ENCODE measurements around the gene ATG9B.
"Not testable (repeated sequence)": the region's sequence is repeated elsewhere in the genome, so short reads cannot be mapped to it uniquely, and the experiment has no call there.

The ATG9B gene

DNA sequence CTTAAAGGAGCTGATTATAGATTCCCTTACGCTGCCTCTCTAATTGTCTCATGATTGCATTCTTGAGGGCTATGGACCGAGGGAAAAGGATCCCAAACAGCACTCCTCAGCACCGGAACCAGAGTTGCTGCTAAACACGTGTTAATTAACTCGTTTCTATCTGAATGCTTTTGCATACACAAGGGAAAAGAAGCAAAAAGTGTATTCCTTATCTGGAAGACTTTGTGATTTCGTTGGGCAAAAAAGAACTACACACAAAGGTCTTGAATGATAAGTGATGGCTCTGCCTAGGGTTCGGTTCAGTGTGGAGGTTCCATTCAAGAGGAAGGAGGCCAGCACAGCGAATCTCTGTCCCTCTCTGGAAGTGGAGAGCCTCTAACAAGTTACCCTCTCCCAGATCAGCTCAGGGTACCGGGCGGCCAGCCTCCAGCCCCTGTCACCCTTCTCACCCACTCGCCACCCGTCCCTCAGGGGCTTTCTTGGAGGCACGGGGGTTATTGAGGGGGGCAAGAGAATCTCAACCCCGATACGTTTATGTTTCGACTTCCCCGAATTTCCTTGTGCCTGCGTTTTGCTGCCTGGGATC lies 34.6 kb upstream of the ATG9B start:
- peak in 4 of 51 donors; percentile 59 to 82 (median 66) for DNase-seq

DNA sequence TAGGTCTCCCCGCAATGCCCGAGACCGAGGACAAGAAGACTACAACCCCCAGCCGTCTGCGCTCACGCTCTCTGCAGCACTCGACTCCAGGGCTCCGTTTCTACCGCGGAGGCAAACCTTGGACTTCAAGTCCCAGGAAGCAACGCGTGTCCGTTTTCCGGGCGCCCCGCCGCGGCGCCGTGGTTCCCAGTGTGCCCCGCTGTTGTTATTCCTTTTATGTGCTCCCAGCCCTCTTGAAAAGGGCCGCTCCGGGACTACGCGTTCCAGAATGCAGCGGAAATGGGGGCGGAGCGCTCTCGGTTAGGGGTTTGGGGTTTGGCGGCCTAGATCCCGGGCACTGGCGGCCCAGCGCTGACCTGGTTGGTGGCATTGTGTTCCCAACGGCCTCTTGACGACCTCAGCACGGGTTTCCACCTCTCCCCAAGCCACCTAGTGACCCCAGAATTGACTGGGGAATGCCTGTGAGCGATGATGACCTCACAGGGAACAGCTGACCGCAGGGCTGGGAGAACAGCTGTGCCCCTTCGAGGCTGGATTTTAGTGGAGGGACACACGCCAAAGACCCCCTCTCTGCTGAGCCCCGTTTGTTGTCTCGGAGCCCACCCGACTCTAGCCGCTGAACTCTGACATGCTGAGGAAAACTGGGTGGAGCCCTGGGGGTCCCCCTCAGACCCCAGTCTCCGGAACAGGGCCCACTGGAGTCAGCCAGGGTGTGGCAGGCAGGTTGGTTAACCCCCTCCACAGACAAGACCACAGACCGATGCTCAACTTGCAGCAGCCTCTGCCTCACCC lies 33.9 kb upstream of the ATG9B start:
- DNase-seq = peak; percentile 77 to 100 (median 98)

DNA sequence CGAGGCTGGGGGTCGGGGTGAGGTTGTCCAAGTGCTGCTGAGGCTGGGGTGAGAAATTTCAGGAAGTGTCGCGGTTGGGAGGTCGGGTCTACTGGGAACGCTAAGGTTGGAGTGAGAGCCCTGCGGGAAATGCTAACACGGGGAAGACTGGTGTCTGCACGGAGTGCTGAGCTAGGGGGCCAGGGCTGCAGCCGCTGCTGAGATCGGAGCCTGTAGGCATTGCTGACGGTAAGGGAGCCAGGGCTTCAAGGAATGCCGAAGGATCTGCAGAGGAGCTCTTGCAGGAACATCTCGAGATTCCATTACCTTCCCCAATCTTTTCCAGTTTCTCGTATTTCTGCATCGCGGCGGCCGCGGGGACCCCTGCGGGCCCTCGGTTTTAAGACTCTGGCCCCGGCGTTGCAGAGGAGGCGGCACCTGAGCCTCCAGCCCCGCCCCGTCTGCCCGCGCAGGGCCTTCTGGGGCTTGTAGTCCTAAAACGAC lies 33.3 kb upstream of the ATG9B start, which contains the start of gene CDK5:
CDK5 (minus strand) TSS at position 392 of the 483 bp plus-strand sequence; CDS start at position 343, 49 bp downstream.
- DNase-seq = no peak

DNA sequence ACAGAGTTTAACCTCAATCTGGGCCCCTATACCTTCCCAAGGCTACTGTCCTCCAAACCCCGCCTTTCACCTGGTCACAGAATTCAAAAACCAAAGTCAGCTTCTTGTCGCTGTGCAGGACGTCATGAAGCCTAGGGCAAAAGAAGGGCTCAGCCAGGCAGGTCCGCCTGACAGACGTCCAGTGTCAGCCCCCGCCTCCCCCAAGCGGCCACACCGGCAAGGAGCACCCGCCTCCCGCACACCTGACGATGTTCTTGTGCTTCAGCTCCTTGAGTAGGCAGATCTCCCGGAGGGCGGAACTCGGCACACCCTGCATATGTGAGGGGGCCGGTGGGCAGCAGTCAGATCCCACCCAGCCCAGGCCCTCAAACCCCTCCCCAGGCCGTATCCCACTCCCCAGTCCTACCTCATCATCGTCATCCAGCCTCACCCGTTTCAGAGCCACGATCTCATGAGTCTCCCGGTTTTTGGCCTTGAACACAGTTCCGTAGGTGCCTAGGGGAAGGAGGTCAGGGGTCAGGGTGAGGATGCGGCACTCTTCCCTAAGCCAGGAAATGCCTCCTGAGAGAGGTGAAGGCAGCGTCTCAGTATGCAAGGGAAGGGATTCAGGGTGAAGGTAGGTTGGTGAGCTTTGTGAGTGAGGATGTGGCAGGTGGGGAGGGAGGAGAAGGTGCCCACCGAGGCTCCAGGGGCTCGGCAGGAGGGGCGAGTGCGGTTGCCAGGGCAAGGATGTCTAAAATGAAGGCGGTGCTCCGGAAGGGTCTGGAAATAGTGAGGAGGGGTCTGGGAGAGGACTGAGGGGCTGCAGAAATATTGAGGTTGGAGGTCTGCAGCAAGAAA lies 32.6 kb upstream of the ATG9B start:
- DNase-seq = peak in 1 of 51 donors; percentile 21

DNA sequence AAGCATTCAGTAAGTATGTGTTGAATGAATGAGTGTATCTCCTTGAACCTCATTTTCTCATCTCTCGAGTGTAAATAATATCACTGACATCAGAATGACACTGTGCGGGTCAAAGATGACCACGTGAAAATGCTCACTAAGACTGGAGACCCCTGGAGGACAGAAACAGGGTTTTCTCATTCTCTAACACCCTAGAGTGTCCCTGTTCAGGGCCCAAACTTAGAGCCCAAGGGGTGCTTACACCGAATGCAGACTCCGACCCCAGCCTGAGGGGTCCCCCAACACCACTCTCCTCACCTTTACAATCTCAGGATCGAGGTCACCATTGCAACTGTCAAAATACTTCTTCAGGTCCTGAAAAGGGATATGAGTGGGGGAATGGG lies 32.0 kb upstream of the ATG9B start:
- no peak for DNase-seq

DNA sequence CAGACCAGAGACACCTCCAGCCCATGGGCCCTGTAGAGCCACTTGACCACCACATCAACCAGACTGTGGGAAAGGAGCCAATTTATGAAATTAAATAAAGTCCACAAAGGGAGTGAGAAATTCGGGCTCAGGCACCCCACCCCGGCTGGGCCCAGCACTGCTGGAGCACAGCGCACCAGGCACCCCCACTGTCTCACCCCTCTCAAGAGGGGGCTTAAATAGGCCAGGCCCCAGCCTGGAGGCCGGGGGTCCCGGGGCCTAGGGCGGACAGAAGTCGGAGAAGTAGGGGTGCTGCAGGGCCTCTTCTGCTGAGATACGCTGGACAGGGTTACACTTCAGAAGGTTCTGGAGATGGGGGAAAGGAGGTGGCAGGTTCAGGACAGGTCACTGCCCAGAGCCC lies 29.5 kb upstream of the ATG9B start:
- DNase-seq = no peak

DNA sequence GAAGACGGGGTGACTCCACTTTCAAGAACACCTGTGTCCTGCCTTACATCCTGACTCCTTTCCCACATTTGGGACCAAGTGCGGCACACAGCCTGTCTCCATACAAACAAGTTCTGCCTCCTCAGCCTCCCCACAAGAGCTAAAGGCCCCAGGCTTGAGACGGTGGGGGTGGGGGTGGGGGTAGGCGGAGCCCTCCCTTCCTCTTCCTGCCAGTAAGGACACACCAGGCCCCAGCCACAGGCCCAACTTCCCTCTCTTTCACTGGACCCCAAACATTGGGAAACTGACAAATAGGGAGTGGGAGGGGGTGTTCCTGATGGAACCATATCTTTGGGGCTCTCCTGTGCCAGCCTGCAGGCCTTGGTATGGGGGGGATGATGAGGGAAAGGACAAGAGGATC lies 28.8 kb upstream of the ATG9B start:
- no peak for DNase-seq

DNA sequence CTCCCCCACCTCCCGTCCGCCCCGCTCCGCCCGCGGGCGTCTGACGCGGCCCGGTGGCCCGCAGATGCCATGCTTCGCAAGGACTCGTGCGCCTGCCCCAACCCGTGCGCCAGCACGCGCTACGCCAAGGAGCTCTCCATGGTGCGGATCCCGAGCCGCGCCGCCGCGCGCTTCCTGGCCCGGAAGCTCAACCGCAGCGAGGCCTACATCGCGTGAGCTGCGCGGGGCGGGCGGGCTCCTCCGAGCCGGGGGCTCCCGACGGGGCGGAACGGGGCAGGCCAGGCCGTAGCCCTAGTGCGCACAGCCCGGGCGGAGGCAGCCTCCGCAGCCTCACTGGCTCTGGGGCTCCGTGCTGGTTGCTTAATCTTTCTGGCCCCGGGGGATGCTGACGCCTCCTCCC lies 26.8 kb upstream of the ATG9B start:
- peak in 20 of 51 donors; percentile 14 to 58 (median 30) for DNase-seq

DNA sequence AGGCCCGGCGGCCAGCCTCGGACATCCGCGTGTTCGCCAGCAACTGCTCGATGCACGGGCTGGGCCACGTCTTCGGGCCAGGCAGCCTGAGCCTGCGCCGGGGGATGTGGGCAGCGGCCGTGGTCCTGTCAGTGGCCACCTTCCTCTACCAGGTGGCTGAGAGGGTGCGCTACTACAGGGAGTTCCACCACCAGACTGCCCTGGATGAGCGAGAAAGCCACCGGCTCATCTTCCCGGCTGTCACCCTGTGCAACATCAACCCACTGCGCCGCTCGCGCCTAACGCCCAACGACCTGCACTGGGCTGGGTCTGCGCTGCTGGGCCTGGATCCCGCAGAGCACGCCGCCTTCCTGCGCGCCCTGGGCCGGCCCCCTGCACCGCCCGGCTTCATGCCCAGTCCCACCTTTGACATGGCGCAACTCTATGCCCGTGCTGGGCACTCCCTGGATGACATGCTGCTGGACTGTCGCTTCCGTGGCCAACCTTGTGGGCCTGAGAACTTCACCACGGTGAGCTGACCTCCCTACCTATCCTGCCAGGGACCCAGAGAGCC lies 24.7 kb upstream of the ATG9B start:
- no peak for DNase-seq

DNA sequence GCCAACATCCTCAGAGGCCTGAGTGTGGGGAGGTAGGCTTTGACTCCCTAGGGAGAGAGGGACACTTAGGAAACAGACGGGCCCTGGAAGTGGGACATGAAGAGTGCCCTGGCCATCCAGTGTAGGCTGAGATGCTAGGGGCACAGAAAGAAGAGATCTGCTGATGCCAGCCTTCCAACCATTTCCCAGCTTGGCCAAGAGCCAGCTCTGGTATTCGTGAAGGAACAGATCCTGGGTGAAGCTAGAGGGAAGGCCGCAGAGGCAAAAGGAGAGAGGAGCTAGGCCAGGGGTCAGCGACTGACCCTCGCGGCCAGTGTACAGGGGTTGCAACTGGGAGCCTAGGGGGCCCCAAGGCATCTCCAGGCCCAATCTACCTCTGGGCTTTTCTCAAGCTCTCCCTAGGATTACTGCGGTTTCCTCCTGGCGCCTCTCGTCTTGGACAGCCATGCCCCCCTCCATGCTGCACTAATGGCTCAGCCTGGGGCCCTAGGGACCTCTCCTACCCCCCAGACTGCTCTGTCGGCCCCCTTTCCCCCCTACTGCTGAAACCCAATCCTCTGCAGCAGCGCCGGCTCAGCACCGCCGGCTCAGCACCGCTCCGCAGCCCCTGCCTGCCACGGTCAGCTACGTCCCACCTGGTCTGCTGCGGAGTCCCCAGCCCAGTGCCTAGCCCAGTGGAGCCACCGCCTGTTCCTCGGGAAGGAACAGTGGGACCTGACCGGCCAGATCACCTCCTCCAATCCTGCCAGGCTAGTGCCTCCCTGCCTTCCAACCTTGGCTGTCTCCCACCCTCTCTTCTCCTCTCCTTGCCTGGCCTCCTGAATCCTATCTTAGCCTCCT lies 23.9 kb upstream of the ATG9B start, which contains the start of gene ASIC3:
ASIC3 (plus strand) TSS at position 556 of the 840 bp plus-strand sequence. CDS start 355 bp downstream, outside the sequence.
- no peak for DNase-seq

DNA sequence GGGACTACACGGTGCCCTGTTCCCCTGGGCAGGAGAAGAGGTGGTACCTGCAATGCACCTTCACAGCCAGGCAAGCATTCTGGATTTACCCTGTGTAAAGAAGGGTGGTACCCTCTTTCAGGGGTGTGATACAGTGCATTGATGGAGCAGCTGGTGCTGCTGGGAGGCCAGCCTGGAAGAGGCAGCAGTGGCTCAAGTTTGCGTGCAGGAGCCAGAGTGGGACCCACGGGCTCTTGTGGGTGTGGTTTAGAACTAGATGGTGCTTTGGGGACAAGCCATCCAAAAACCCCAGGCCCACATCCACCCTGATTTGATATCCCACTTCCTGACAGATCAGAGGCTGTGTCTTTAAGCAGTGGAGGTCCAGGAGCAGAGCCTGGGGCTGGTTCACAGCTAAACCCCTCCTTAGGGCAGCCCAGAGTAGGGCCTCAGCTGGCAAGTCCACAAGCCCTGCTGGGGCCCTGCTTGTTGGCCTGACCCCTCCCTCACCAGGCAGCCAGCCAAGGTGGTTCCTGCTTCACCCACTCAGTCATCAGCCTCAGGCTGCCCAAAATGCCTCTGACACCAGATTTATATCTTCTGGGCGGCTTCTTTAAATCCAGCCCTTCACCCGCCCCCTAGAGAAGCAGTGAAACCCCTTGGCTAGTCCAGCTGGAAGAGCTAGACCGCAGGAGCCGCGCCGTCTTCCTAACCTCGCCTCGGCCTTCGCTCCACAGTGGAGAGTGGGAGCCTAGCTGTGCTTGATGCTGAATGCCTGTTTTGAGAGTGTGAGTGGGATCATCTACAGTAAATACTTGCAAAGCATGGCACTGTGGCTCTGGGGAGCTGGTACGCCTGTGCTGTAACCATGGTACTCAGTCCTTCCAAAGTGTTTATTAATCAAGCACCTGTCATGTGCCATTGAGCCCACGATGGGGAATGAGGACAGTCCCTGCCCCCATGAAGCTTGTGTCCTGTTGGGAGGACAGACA lies 22.6 kb upstream of the ATG9B start:
- DNase-seq = peak in 7 of 51 donors; percentile 10 to 44 (median 21)

DNA sequence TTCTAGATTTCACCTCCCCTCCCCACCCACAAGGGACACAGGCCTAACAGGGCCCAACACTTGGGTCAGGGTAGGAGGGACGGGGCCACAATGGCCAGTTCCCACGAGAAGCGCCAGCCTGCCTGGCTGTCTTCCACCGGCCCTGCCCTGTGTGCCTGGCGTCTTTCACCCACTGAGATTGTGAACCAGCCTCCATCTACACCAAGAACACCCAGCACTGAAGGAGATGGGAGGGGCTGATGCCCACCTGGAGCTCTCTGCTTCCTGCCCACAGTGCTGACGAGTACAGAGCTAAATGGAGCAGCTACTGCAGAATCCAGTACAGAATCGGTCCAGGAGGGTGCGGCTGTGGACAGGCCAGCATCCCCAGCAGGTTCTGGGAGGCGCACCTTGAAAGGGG lies 21.7 kb upstream of the ATG9B start:
- DNase-seq = peak in 1 of 51 donors; percentile 6

DNA sequence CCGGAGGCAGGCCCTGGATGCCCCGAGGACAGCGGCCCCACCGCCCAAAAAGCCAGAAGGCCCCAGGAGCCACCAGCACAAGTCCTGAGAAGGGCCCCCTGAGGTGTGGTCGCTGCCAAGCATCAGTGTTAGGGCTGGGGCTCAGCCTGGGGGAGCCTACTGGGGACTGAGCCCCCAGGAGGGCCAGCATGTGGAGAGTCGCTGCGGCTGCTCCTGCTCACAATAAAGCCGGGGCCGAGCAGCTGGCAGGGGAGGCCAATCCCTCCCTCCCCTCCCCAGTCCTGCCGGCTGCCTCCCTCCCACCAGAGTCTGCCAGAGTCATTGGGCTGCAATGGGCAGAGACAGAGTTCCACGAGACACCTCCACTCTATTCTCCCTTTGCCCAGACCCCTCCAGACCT lies 21.0 kb upstream of the ATG9B start:
- DNase-seq = no peak

DNA sequence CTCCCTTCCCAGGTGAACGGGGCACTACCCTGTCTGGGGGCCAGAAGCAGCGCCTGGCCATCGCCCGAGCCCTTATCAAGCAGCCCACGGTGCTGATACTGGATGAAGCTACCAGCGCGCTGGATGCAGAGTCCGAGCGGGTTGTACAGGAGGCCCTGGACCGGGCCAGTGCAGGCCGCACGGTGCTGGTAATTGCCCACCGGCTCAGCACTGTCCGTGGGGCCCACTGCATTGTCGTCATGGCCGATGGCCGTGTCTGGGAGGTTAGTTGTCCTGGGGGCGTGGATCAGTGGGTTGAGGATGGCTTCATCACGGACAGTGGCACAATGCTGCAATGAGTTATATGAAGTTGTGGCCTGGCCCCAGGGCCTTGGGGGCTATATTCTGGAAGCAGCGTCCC lies 19.7 kb upstream of the ATG9B start:
- DNase-seq = no peak

DNA sequence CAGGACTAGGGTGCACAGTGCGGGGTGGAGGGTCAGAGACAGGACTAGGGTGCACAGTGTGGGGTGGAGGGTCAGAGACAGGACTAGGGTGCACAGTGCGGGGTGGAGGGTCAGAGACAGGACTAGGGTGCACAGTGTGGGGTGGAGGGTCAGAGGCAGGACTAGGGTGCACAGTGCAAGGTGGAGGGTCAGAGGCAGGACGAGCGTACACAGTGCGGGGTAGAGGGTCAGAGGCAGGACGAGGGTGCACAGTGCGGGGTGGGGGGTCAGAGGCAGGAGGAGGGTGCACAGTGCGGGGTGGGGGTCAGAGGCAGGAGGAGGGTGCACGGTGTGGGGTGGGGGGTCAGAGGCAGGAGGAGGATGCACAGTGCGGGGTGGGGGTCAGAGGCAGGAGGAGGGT lies 19.2 kb upstream of the ATG9B start:
- DNase-seq = not testable (repeated sequence)

DNA sequence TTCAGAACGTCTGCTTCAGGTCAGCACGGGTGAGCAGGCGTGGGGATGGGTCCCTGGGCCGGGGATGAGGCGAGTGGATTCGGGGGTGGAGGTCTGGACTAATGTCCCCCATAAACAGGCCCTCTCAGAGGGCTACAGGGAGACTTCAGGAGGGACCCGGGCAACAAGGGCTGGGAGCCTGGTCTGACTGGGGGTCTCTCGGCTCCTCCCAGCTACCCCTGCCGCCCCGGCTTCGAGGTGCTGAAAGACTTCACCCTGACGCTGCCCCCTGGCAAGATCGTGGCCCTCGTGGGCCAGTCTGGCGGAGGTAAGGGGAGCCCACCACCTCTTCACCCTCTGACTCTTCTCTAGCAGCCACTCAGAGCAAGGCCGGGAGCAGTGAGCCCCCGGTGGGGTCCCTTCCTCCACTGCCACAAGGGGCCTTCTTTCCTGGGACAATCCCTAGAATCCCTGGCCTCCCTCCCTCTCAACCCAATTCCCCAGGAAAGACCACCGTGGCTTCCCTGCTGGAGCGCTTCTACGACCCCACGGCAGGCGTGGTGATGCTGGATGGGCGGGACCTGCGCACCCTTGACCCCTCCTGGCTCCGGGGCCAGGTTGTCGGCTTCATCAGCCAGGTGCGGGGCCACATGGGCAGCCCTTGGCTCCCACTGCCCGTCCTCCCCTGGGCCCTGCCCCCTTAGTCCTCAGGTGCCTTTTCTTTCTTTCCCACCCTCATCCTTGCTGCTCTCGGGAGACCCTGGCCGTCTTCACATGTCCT lies 16.5 kb upstream of the ATG9B start:
- no peak for DNase-seq

DNA sequence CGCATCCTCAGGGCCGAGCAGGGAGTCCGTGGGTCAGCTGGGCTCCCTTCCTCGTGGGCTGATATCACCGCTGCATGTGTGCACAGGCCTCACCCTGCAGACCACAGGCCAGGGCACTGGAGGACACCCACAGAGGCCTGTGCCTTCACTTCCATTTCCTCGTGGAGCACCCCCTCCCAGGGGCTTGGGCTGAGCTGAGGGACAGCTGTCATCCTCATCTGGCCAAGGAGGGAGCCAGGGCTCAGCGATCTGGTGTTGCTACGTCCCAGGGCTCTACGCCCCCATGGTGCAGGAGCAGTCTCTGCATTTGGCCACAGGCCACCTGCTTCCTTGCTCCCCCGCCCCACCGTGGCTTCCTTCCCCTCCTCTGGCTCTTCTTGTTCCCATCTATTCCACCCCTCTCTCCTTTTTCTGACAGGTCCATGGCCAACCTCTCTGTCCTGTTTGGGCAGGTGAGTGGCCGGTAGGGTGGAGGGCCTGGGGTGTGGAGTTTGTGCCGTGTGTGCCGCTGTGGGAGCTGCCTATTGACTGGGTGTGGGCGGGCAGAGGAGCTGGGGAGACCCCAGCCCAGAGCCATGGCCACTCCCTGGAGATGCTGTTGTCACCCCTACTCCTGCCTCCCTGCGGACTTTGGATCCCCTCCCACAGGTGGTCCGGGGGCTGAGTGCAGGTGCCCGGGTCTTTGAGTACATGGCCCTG lies 15.7 kb upstream of the ATG9B start:
- DNase-seq = no peak

Measured in hypothalamus (tissue), 51 donors.